Measurements from ENCODE around the gene TANC1.

The TANC1 gene

DNA sequence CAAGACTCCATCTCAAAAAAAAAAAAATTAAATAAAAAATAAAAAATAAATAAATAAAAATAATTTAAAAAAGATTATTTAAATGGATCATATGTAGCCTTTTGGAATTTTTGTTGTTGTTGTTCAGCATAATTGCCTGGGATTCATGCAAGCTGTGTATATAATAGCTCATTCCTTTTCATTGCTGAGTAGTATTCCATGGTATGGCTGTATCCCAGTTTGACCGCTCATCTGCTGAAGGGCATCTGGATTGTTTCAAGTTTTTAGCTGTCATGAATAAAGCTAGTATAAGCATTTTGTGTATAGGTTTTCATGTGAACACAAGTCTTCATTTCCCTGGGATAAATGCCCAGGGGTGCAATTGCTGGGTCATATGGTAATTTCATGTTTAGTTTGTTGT is 6.4 kb upstream of the TANC1 start:
- DNase-seq (ENCODE audit: low read depth in 3 of 3) = no peak

DNA sequence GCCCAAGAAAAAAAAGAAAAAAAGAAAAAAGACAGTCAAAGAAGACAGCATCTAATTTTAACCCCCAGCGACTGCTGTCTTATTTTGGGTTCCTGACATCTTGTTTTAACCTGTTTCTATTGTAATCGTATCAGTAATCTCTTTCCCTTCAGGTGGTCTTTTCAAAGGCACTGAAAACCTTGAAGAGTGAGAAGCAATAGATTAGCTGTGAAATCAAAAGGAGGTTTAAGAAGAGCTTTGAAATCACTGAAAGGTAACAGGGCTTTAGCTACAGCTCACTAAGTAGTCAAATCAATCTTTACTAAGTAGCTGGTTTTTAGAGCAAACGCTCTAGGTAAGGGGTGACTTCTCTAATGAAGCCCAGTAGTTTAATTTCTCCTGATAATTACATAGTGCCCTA is 5.4 kb upstream of the TANC1 start:
- no peak for DNase-seq (ENCODE audit: low read depth in 3 of 3)

DNA sequence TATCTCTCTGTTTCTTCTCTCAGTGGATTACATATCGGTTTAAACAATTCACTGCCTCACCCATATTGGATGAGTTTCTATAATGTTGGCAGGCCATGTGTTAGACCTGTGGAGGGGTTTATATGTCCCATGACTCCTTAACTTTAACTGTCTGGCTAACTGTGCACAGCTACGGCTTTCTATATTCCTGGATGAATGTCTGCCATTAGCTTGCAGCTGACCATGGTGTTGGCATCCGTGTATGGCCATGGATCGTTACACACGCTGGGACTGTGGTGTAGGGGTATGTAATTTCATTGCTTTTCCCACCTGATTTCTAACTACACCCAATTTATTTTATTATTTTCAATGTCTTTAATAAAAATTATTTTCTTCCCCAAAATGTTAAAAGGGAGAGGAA is 3.3 kb upstream of the TANC1 start:
- no peak for DNase-seq (ENCODE audit: low read depth in 3 of 3)

DNA sequence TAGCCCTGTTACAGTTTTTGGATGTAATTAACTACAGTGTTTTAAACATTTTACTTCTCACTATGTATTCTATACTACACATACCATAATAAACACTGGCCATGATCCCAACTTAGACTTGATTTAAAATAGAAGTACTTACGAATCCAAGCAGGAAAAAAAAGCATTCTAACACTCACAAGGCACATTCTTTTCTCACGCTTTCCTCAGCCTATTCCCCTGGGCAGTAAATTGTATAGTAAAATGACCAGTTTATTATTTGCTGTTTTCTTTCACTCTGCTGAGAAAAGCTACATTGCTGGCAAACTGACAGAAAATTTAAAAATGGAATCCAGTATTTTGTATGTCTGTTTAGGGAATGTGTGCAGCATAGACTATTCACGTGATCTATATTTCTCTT is 2.8 kb upstream of the TANC1 start:
- DNase-seq (ENCODE audit: low read depth in 3 of 3) = no peak

DNA sequence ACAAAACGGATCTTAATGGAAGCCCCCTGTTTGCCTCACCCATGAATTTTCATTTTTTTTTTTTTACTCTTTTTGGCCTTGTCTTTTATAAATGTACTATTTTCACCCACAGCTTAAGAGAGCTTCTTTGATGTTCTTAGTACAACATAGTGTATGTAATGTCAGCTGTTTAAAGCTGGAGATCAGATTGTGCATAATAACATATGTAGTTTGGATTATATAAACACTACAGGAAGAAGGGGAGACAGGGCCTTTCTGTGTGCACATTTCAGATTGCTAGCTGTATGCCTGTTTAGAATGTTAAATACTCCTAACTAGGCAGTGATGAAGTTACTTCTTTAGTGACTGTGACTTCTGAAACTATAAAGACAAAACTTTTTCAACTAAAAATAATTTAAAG is 2.1 kb upstream of the TANC1 start:
- DNase-seq (ENCODE audit: low read depth in 3 of 3) = no peak

DNA sequence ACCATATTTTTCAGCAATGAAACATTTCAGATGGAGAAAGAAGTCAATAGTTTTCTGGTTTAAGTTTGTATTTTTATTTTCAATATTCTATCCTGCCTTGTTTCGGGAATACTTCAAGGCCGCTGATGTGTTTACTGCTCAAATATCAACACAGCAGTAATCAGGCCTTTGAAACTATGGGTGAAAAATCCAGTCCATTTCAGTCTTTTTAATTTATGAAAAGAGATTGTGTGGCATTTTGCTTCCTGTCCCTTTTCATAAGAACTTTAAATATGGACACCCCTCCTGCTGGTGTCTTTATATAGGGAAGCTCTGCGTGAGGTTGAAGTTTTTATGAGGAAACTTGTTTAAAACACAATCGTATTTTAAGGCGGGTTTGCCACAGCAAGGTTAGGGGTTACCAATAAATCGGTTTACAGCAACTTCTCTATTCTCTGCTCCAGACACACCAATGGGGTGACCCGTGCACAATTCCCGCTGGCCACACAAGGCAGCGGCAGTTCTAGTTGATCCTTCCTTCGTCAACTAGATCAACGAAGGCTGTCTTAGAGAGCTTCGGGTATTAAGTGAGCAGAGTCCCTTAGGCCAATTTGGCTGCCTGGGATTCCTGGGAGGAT is 1.2 kb upstream of the TANC1 start:
- DNase-seq (ENCODE audit: low read depth in 3 of 3) = no peak

DNA sequence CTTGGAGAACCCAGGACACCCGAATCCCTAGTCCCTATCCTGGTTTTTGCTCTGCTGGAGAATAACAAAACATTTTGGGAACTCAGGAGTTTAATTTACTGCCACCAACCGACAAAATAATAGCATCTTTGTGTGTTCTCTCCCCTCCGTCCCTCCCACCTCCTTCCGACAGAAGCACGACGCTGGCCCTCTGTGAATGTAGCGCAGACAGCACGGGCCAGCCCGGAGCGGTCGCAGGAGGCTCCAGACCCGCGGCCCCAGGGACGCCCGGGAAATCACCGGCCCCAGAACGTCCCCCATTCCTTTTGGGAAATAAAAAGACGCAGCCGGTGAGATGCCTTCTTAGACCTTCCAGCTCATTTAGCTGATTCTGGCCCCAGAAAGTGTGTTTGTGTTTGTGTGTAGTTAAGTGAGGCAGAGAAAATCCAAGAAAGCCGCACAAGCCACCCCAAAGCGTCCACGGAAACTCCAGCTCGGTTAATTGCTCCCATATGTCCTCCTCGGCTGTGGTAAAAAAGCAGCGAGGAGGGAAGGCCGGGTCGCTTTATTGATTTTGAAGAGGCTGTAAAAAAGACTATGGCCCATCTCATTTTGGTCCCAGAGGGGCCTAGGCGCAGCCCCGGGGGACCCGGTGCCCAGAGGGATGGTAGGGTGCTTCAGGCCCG is 577 bp upstream of the TANC1 start:
- DNase-seq (ENCODE audit: low read depth in 3 of 3) = no peak

DNA sequence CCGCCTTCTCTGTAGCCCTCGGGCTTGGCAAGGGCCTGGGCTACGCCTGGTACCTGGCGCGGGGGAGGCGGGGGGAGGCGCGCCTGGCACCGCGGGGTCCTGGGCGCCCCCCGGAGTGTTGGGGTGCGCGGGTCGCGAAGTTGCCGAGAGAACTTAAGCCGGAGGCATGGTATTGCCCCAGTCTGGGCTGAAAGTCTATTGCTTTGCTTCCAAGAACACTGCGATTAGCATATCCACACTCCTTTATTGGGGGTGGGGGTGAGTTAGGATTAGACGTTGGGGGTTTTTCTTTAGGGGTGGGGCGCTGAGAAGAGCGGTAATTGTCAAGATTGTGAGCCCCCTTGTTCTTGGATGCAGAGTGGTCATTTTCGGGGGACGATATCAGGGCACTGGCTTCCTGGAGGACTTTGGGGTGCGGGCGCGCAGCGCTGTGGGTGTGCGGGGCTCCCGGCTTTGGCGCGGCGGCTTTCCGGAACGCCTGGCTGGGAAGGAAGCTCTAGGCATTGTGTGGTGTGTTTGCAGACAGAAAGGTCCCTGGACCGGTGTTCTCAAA is 798 bp downstream of the TANC1 start:
- DNase-seq (ENCODE audit: low read depth in 3 of 3) = no peak

DNA sequence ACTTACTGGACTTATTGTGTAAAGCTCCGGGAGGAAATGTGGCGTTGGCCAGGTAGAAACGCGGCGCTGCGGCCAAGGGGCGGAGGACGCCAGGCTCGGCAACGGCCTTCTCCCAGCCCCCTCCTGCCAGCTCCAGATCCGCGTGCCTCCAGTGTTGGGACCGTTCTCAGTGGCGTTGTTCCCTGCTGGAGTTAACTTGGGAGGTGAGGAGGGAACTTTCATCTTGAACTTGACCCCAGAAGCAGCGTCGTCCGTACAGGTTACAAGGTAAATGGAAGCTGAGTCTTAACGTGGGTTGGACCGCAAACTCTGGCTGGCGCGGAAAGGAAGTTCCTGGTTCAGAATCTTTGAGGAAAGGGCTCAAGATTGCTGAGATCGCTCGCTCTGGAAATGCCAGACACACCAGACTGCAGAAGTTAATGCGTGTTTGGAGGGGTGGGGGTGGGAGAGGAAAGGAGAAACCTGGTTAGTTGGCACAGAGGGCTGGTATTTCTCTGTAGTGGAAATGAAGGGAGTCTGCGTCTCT is 1.3 kb downstream of the TANC1 start:
- no peak for DNase-seq (ENCODE audit: low read depth in 3 of 3)

DNA sequence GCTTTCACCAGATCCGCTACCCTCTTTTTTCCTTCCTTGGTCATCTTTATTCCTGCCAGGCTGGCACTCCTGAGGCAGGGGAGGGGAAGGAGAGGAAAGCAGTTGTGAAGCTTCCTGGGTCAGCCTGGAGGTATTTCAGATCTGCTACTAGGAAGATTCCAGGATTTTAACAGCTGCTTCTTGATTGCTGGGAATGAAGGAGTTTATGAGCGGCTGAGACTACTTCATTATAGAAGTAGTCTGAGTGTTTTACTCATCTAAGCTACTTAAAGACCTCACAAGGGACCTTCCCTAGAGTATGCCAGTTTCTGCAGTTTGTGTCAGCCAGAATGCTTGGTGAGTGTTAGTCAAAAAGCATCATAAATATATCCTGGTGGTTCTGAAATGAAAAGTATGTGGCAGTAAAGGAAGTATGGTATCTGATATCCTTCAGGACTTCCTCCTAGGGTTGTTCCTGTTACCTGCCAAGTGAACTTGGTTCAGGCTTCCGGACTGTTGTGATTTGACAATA is 1.9 kb downstream of the TANC1 start:
- no peak for DNase-seq (ENCODE audit: low read depth in 3 of 3)

DNA sequence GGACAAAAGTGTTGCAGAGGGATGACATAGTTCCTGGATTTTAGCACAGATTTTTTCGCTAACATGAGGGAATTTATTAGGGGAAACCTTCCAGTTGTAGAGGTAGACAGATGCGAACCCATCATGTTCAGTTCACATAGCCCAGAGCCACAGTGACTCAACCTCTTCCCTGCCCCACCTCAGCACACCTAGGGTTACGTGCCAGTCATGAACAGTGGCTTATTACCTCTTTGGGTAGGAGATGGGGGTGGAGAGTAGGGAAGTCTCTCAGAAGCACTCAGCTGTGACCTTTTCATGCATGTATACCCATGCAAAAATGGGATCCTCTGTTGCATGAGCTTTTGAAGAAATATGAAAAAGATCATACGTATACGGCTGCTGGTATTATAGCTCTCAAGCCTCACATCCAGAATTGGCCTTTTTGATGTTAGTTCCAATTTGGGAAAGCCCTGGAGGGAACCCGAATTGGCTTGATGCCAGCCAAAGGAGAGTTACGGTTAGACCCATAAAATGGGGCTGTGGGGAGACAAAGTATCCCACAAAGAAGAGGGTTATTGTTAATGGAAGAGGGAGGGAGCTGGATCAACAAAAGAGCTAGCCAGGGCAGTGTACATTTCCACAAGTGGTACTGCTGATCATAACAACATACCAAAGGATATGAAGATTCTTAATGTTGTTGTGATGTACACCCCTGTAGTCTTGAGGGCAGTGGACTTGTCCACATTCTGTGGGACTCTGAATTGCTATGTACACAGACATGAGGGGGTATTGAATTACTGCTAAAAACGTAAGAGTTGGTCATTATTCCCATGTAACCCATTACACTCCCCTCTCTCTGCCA is 4.9 kb downstream of the TANC1 start:
- no peak for DNase-seq (ENCODE audit: low read depth in 3 of 3)

DNA sequence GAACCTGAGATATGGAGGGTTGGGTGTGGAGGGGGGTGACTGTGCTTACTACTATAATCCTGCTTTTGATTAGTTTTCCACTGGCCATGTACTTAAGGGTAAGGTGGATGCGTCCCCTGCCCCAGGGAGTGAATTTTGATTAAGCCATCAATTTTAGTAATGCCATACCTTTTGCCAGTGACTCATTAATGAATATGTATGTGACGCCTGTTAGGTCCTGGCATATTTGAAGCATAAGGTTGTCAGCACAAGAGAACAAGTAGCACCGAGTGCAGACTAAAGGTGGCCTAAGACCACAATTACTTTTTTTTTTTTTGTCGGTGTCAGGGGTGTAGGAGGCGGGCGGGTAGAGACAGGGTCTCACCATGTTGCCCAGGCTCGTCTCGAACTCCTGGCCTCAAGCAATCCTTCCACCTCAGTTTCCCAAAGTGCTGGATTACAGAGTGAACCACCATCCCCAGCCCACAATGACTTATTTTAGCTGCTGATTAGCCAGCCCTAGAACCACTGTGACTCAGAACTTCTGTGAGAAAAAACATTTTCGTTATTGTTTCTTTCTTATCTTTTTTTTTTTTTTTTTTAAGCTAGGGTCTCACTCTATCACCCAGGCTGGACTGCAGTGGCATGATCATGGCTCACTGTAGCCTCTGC is 7.0 kb downstream of the TANC1 start:
- DNase-seq (ENCODE audit: low read depth in 3 of 3) = no peak

DNA sequence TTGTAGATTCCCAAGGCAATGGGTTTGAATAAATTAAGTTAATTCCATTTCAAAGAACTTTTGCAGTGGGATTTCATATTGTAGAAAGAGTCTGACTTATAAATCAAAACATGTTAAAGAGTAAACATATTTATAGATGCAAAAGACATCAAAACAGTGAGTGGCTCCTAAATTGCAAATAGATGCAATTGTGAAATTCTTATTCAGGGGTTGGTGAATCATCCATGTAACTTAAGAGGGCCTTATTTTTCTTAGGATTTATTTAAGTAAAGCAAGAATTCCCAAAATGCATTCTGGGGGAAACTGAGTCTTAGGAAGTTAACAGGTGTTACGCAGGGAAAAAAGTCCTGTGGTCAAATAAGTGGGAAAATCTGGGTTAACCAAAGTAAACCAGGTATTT is 11.3 kb downstream of the TANC1 start:
- DNase-seq (ENCODE audit: low read depth in 3 of 3) = no peak

DNA sequence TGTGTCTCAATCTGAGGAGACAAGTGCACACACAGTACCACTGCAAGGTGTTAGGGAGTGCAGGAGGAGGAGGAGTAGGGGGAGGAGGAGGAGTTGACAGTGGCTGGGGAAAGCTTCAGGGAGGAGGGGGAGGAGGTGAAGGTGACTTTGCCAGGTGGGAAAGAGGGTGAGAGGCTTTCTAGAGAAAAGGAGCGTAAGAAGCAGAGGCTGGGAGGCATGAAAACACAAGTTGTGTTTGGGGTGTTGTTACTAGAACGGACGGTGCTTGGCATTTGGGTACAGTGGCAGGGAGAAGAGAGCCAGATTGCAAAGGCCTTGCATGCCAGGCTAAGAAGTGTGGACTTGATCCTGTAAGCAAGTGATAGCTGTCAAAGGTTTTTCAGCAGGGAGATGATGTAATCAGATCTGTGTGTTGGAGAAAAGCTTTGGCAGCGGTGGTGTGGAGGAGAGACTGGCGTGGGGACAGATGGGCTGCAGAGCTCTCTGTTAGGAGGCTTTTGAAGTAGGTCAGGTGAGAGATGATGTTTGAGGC is 16.2 kb downstream of the TANC1 start:
- no peak for DNase-seq (ENCODE audit: low read depth in 3 of 3)

DNA sequence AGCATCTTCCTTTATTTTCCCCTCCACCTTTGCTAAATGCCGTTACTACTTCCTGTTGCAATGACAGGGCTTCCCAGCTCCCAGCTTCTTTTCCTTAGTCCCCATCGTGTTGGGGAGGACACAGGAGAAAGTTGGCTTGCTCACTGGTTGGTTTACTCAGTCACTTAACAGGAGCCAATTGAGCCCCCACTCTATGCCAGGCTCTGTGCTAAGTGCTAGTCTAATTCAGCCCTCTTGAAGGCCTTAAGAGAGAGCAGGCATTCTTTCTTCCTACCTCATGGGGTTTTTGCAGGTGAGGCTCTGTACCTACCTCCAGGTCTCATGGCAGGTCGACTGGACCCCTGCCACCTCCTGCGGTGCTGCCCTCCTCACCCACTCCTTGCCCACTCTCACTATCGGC is 20.1 kb downstream of the TANC1 start:
- DNase-seq (ENCODE audit: low read depth in 3 of 3) = no peak

DNA sequence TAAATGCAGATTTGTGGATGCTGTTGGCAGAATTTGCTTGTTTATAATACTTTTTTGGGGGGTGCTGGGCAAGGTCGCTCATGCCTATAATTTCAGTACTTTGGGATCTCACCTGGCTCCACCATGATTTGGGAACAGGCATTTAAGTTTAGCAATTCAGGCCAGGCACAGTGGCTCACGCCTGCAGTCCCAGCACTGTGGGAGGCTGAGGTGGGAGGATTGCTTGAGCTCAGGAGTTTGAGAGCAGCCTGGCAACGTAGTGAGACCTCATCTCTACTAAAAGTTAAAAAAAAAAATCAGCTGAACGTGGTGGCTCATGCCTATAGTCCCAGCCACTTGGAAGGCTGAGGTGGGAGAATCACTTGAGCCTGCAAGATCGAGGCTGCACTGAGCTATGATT is 20.7 kb downstream of the TANC1 start:
- no peak for DNase-seq (ENCODE audit: low read depth in 3 of 3)

DNA sequence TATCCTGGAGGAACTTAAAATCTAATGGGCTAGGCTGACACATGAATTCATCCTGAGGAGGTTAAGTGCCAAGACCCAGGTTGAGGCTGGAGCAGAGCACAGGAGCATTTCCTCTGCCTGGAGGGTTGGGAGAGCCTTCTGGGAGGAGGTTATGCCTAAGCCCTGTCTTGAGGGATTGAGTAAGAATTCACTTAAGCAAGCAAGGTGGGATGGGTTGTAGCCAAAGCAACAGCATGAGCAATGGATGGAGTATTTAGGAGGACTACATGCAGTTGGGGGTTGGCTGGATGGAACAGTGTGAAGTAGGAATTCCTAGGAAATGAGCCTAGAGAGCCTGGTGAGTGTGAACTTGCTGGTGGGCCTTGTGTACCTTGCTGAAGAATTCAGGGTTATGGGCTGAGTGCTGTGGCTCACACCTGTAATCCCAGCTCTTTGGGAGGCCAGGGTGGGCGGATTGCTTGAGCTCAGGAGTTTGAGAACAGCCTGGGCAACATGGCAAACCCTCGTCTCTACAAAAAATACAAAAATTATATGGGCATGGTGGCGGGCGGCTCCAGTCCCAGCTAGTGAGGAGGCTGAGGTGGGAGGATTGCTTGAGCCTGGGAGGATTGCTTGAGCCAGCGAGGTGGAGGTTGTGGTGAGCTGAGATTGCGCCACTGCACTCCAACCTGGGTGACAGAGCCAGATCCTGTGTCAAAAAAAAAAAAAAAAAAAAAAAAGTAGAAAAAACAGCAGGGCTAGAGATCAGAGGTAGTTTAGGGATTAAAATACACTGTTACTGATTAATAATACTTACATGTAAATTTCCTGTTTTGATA is 22.2 kb downstream of the TANC1 start:
- no peak for DNase-seq (ENCODE audit: low read depth in 3 of 3)

DNA sequence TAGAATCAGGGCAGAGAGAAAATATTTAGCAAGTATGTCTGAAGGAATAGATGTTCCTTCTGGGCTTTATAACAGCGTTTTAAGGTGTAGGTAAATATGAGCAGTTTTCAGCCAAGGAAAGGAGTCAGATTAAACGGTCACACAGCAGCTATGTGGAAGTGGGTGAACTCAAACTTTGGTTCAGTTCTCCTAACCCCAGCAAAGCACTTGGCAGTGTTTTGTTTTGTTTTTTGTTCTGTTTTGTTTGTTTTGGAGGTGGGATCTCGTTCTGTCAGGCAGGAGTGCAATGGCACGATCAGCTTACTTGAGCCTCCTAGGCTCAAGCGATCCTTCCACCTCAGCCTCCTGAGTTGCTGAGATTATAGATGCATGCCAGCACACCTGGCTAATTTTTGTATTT is 24.6 kb downstream of the TANC1 start:
- no peak for DNase-seq (ENCODE audit: low read depth in 3 of 3)

DNA sequence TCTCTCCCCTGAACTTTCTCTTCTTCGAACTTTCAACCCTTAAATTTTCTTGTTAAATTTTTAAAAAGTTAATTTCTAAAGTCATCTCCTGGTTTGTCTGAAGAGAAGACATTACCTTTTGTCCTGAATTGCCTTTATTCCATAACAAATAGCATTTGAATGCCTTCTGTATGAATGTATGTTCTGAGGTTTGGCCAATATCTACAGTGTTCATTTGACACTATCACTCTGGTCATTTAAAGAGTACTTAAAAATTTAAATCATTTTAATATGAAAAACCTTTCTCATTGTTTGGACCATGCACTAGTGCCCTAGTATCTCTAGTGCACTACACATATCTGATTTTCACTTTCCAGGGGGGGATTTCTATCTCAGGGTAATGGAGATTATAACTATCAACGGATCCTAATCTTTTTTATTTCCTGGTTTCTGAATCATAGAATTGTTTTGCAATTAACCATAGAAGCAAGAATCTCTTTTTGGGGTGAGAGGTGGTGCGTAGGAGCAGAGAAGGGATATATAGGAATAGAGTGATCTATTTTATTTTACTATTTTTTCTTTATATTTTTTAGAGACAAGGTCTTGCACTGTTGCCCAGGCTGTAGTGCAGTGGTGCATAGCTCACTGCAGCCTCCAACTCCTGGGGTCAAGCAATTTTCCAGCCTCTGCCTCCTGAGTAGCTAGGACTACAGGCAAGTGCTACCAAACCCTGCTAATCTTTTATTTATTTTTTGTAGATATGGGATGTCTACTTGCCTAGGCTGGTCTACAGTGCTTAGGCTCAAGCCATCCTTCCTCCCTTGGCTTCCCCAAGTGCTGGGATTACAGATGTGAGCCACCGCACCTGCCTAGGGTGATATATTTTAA is 25.5 kb downstream of the TANC1 start:
- no peak for DNase-seq (ENCODE audit: low read depth in 3 of 3)
